NB4 (cell line): Measurements from ENCODE around the gene SLC22A23.

ENCODE experiments used
- CTCF ChIP-seq: IDR thresholded peaks from one replicate; pipeline ENCODE4 v1.5.1; 2012; ENCODE audit warnings: low read depth, low read length
- MYC ChIP-seq: IDR thresholded peaks from 2 replicates; pipeline ENCODE4 v1.6.1; 2011; ENCODE audit warnings: low read depth, low read length
- POLR2A ChIP-seq: IDR thresholded peaks from 2 replicates; pipeline ENCODE4 v1.6.1; 2011; ENCODE audit warnings: mild to moderate bottlenecking; ENCODE audit not compliant: insufficient read length; ENCODE audit errors: extremely low read depth

- TF ChIP-seq MYC (no peak), POLR2A (no peak), CTCF (no peak)
Measured at GRCh38 chr6:3504354-3504753, 47.5 kb upstream of the SLC22A23 start.
